HCT116 (cell line): ENCODE results near the gene MME. TPM values are rescaled to one million over a fixed set of nuclear protein-coding genes. Genes with fewer than 3 reads are reported as not detected.

ENCODE experiments used
- ATAC-seq: fragments of 200-7000 bp; cut with Tn5 transposase; 2 replicates; pipeline ENCODE4 v1.9.1; 2020; ENCODE audit warnings: mild to moderate bottlenecking, moderate library complexity
- BruUV-seq: library from RNA; stranded (reverse); fragments of 400-500 nt; replicated peaks from 2 replicates; lab custom pipeline; 2021; lab: Mats Ljungman, UMichigan
- CTCF ChIA-PET: fragments of 300-600 bp; sonication (Branson Sonifier 250); formaldehyde crosslinking; loops from one replicate; lab custom pipeline; 2021; ENCODE audit warnings: antibody characterized with exemption; lab: Charles Lee
- POLR2A ChIA-PET: fragments of 300-600, 350-600 bp; sonication (Branson Sonifier 250); formaldehyde crosslinking; loops from one replicate; lab custom pipeline; 2021; ENCODE audit warnings: antibody characterized with exemption; lab: Charles Lee
- RAD21 ChIA-PET, 2 experiments: fragments of 300-600 bp; sonication (Branson Sonifier 250); formaldehyde crosslinking; loops; one replicate each; lab custom pipeline; 2023; ENCODE audit warnings: low total read pairs in 2 of 2; ENCODE audit not compliant: uncharacterized antibody in 2 of 2, unreplicated experiment in 2 of 2, low non-redundant PET in 1 of 2; lab: Charles Lee
- DNase-seq: peaks from one replicate; pipeline ENCODE4 v3.0.0-alpha.2; 2010; ENCODE audit warnings: low read depth, low spot score
- H2AFZ ChIP-seq: fragments of 200-600 bp; shearing (Covaris generic), sonication (generic); 2 replicates; pipeline ENCODE4 v1.6.1; 2017; ENCODE audit warnings: low read depth, mixed run types, mixed read lengths, antibody characterized with exemption, low read length; ENCODE audit not compliant: poor library complexity, severe bottlenecking
- H3K27ac ChIP-seq: 2 replicates; pipeline ENCODE4 v1.5.1; 2012; ENCODE audit warnings: low read depth, low read length
- H3K27me3 ChIP-seq: fragments of 200-600 bp; sonication (generic); 2 replicates; pipeline ENCODE4 v1.6.1; 2016; ENCODE audit warnings: mixed run types, low read length, mixed read lengths; ENCODE audit not compliant: insufficient read depth
- H3K36me3 ChIP-seq, 2 experiments: fragments of 200-500 bp in 1 of 2; fragments of 200-600 bp in 1 of 2; sonication (Bioruptor generic) in 1 of 2; sonication (generic) in 1 of 2; 2 replicates each; pipeline versions ENCODE4 v1.5.1 to v1.6.1; 2014 to 2016; ENCODE audit warnings: low read length in 2 of 2, inconsistent platforms in 1 of 2, mixed read lengths in 1 of 2, mixed run types in 1 of 2; ENCODE audit not compliant: insufficient read depth in 2 of 2, control insufficient read depth in 1 of 2
- H3K4me1 ChIP-seq, 2 experiments: fragments of 200-600 bp in 1 of 2; sonication (generic) in 1 of 2; 2 replicates each; pipeline versions ENCODE4 v1.5.1 to v1.6.1; 2012 to 2017; ENCODE audit warnings: low read length in 2 of 2, inconsistent platforms in 1 of 2, mild to moderate bottlenecking in 1 of 2, mixed read lengths in 1 of 2, mixed run types in 1 of 2, moderate library complexity in 1 of 2; ENCODE audit not compliant: insufficient read depth in 2 of 2, control insufficient read depth in 1 of 2
- H3K4me2 ChIP-seq: fragments of 200-600 bp; sonication (generic); 2 replicates; pipeline ENCODE4 v1.6.1; 2017; ENCODE audit warnings: mixed run types, low read length, mixed read lengths
- H3K4me3 ChIP-seq, 2 experiments: fragments of 200-600 bp in 1 of 2; sonication (generic) in 1 of 2; replicated peaks in 1 of 2; 2 replicates each; pipeline ENCODE4 v1.5.1; 2011 to 2016; ENCODE audit warnings: low read length in 2 of 2, control low read depth in 1 of 2, low read depth in 1 of 2, mild to moderate bottlenecking in 1 of 2, mixed read lengths in 1 of 2, mixed run types in 1 of 2
- H3K79me2 ChIP-seq: fragments of 200-600 bp; sonication (generic); 2 replicates; pipeline ENCODE4 v1.6.1; 2017; ENCODE audit warnings: mild to moderate bottlenecking, mixed run types, low read length, moderate library complexity, mixed read lengths; ENCODE audit not compliant: insufficient read depth
- H3K9ac ChIP-seq: fragments of 200-600 bp; sonication (generic); 2 replicates; pipeline ENCODE4 v1.6.1; 2016; ENCODE audit warnings: low read length, mixed read lengths
- H3K9me2 ChIP-seq: fragments of 200-600 bp; sonication (generic), shearing (Covaris generic); 2 replicates; pipeline ENCODE4 v1.6.1; 2017; ENCODE audit warnings: mixed run types, mild to moderate bottlenecking, moderate library complexity; ENCODE audit not compliant: insufficient read depth
- H3K9me3 ChIP-seq, 2 experiments: fragments of 200-500 bp in 1 of 2; fragments of 200-600 bp in 1 of 2; sonication (Bioruptor generic) in 1 of 2; sonication (generic) in 1 of 2; 2 replicates each; pipeline ENCODE4 v1.6.1; 2014 to 2017; ENCODE audit warnings: low read length in 2 of 2, mixed read lengths in 2 of 2, inconsistent platforms in 1 of 2, low read depth in 1 of 2, mild to moderate bottlenecking in 1 of 2, mixed run types in 1 of 2, moderate library complexity in 1 of 2; ENCODE audit not compliant: control insufficient read depth in 1 of 2, insufficient read depth in 1 of 2
- H4K20me1 ChIP-seq: fragments of 200-600 bp; sonication (generic), shearing (Covaris generic); 2 replicates; pipeline ENCODE4 v1.6.1; 2017; ENCODE audit warnings: mixed run types, mild to moderate bottlenecking, moderate library complexity; ENCODE audit not compliant: insufficient read depth
- EGR1 ChIP-seq: IDR thresholded peaks from 2 replicates; pipeline ENCODE4 v1.6.1; 2012; ENCODE audit warnings: low read depth
- EZH2 ChIP-seq: fragments of 200-600 bp; sonication (generic); IDR thresholded peaks from 2 replicates; pipeline ENCODE4 v1.6.1; 2017; ENCODE audit warnings: antibody characterized with exemption, mixed run types
- EZH2phosphoT487 ChIP-seq: fragments of 200-600 bp; IDR thresholded peaks from 2 replicates; pipeline ENCODE4 v1.6.1; 2018; ENCODE audit warnings: antibody characterized with exemption, borderline replicate concordance
- JUND ChIP-seq: IDR thresholded peaks from 2 replicates; pipeline ENCODE4 v1.6.1; 2012
- RAD21 ChIP-seq: IDR thresholded peaks from 2 replicates; pipeline ENCODE4 v1.6.1; 2012; ENCODE audit warnings: low read depth, mild to moderate bottlenecking
- SIN3A ChIP-seq: IDR thresholded peaks from 2 replicates; pipeline ENCODE4 v1.6.1; 2012; ENCODE audit warnings: low read depth
- SRF ChIP-seq: IDR thresholded peaks from 2 replicates; pipeline ENCODE4 v1.6.1; 2012; ENCODE audit warnings: low read depth
- TCF7L2 ChIP-seq: IDR thresholded peaks from 2 replicates; pipeline ENCODE4 v1.7.0; 2011; ENCODE audit warnings: borderline replicate concordance, inconsistent platforms; ENCODE audit not compliant: insufficient read depth, insufficient read length; ENCODE audit errors: extremely low read depth
- YY1 ChIP-seq: IDR thresholded peaks from 2 replicates; pipeline ENCODE4 v1.6.1; 2011; ENCODE audit warnings: low read length, low read depth, moderate library complexity, mild to moderate bottlenecking; ENCODE audit not compliant: insufficient replicate concordance; ENCODE audit errors: extremely low read depth
- ZFX ChIP-seq: fragments of 450-650 bp; IDR thresholded peaks from 2 replicates; pipeline ENCODE4 v1.6.1; 2017
- ZNF274 ChIP-seq: fragments of 200-500 bp; sonication (Bioruptor generic); IDR thresholded peaks from 2 replicates; pipeline ENCODE4 v1.6.1; 2014; ENCODE audit warnings: mild to moderate bottlenecking, low read depth, low read length, inconsistent platforms
- intact Hi-C: fragments of 100-400 bp; cut with micrococcal nuclease; formaldehyde crosslinking; loops from 2 replicates; pipeline ENCODE4 v1.10.0; 2022
- total RNA-seq: library from RNA; stranded (reverse); gene quantifications from one replicate; pipeline ENCODE4 v1.2.1, GENCODE V29; 2021; ENCODE audit not compliant: unreplicated experiment
- TF ChIP-seq, protein P1 (sequence below): IDR thresholded peaks from 2 replicates; pipeline ENCODE4 v1.6.1; 2011; ENCODE audit warnings: mild to moderate bottlenecking, low read length, moderate library complexity; ENCODE audit not compliant: insufficient replicate concordance; ENCODE audit errors: extremely low read depth
- TF ChIP-seq, protein P2 (sequence below): IDR thresholded peaks from 2 replicates; pipeline ENCODE4 v1.6.1; 2012
- TF ChIP-seq, protein P3 (sequence below), 3 experiments: fragments of 200-600 bp in 1 of 3; sonication (generic) in 1 of 3; IDR thresholded peaks in 2 of 3; conservative IDR thresholded peaks in 1 of 3; 2 replicates each; pipeline ENCODE4 v1.5.1; 2012 to 2017; ENCODE audit warnings: low read depth in 2 of 3, low read length in 2 of 3, antibody characterized with exemption in 1 of 3, borderline replicate concordance in 1 of 3, control low read depth in 1 of 3, mild to moderate bottlenecking in 1 of 3, mixed read lengths in 1 of 3, mixed run types in 1 of 3, moderate library complexity in 1 of 3; ENCODE audit not compliant: insufficient read depth in 1 of 3

Gene MME
- total RNA-seq, 1 experiment from 2014 or later, result 0.34 TPM

DNA sequence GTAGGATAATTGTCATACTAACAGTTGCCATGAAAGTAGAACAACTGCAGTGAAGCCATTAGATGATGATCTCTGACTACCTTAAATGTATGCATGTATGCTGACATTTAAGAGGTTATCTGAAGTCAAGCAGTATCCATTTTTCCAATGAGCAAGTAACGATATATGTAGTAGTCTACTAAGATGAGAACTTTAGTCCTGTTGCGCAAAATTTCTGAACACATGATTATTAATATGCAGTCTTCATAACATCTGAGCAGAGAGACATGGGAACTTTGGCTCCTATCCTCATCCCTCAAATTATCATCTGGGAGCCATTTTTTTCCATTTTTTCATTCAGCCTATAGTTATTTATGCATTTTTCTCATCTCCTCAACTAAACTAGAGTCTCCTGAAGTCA lies 79.2 kb downstream of the MME start:
- no peak for DNase-seq
- Histone ChIP-seq H3K79me2 (no peaks in the 10 kb centered on the region), H3K4me1 (no peaks in the 10 kb centered on the region), H3K4me2 (no peak overlapping the region), H3K9ac (no peak overlapping the region), H3K4me3 (no peak overlapping the region), H3K27me3 (no peaks in the 10 kb centered on the region), H3K36me3 (no peaks in the 10 kb centered on the region), H3K9me3 (no peaks in the 10 kb centered on the region), H4K20me1 (no peaks in the 10 kb centered on the region), H2AFZ (no peak overlapping the region), H3K9me2 (no peaks in the 10 kb centered on the region), H3K27ac (no peak overlapping the region)
- no TSS peak for BruUV-seq
- CTCF ChIA-PET, result no interaction called here
- intact Hi-C loops, result no loop called here
- no peak for ATAC-seq
- TF ChIP-seq SIN3A (no peak), JUND (no peak), TCF7L2 (no peak), EZH2 (no peak), RAD21 (no peak), EZH2phosphoT487 (no peak), SRF (no peak), EGR1 (no peak), YY1 (no peak), ZFX (no peak), ZNF274 (no peak)
- TF ChIP-seq, protein P1, sequence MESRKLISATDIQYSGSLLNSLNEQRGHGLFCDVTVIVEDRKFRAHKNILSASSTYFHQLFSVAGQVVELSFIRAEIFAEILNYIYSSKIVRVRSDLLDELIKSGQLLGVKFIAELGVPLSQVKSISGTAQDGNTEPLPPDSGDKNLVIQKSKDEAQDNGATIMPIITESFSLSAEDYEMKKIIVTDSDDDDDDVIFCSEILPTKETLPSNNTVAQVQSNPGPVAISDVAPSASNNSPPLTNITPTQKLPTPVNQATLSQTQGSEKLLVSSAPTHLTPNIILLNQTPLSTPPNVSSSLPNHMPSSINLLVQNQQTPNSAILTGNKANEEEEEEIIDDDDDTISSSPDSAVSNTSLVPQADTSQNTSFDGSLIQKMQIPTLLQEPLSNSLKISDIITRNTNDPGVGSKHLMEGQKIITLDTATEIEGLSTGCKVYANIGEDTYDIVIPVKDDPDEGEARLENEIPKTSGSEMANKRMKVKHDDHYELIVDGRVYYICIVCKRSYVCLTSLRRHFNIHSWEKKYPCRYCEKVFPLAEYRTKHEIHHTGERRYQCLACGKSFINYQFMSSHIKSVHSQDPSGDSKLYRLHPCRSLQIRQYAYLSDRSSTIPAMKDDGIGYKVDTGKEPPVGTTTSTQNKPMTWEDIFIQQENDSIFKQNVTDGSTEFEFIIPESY, result no peak
- TF ChIP-seq, protein P2, sequence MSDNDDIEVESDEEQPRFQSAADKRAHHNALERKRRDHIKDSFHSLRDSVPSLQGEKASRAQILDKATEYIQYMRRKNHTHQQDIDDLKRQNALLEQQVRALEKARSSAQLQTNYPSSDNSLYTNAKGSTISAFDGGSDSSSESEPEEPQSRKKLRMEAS, result no peak
- TF ChIP-seq, protein P3, sequence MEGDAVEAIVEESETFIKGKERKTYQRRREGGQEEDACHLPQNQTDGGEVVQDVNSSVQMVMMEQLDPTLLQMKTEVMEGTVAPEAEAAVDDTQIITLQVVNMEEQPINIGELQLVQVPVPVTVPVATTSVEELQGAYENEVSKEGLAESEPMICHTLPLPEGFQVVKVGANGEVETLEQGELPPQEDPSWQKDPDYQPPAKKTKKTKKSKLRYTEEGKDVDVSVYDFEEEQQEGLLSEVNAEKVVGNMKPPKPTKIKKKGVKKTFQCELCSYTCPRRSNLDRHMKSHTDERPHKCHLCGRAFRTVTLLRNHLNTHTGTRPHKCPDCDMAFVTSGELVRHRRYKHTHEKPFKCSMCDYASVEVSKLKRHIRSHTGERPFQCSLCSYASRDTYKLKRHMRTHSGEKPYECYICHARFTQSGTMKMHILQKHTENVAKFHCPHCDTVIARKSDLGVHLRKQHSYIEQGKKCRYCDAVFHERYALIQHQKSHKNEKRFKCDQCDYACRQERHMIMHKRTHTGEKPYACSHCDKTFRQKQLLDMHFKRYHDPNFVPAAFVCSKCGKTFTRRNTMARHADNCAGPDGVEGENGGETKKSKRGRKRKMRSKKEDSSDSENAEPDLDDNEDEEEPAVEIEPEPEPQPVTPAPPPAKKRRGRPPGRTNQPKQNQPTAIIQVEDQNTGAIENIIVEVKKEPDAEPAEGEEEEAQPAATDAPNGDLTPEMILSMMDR (IDR thresholded peaks at IDR 0.05 in 2 of 3, conservative IDR thresholded peaks at IDR 0.05 in 1 of 3; ENCODE audit: borderline replicate concordance in 1 of 3, insufficient read depth in 1 of 3, low read depth in 2 of 3, low read length in 2 of 3), result no peak
- RAD21 ChIA-PET, result no interaction called here
- POLR2A ChIA-PET, result no interaction called here
